ENCODE results near the gene ADAM12. TPM values are rescaled to one million over a fixed set of nuclear protein-coding genes. Genes with fewer than 3 reads are reported as not detected.

Gene ADAM12
- total RNA-seq, 1 donor from 2014 or later = not detected

- no peaks in the 10 kb centered on the region for H3K27me3 ChIP-seq
- no peaks in the 10 kb centered on the region for H3K4me1 ChIP-seq
- H3K9me3 ChIP-seq = no peaks in the 10 kb centered on the region
- H3K36me3 ChIP-seq = no peaks in the 10 kb centered on the region
- H3K27ac ChIP-seq = no peak overlapping the region
- TF ChIP-seq, protein P1, sequence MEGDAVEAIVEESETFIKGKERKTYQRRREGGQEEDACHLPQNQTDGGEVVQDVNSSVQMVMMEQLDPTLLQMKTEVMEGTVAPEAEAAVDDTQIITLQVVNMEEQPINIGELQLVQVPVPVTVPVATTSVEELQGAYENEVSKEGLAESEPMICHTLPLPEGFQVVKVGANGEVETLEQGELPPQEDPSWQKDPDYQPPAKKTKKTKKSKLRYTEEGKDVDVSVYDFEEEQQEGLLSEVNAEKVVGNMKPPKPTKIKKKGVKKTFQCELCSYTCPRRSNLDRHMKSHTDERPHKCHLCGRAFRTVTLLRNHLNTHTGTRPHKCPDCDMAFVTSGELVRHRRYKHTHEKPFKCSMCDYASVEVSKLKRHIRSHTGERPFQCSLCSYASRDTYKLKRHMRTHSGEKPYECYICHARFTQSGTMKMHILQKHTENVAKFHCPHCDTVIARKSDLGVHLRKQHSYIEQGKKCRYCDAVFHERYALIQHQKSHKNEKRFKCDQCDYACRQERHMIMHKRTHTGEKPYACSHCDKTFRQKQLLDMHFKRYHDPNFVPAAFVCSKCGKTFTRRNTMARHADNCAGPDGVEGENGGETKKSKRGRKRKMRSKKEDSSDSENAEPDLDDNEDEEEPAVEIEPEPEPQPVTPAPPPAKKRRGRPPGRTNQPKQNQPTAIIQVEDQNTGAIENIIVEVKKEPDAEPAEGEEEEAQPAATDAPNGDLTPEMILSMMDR (IDR thresholded peaks at IDR 0.05) = no peak
- DNase-seq (ENCODE audit: low spot score in 2 of 2) = no peak
- H3K4me3 ChIP-seq = no peak overlapping the region
- intact Hi-C loops (cut with DNase I) = no loop called here
Observed at GRCh38 chr10:126163506-126163905, 224.8 kb downstream of the ADAM12 start.

GRCh38 chr10:126161691-126162090, 226.6 kb downstream of the ADAM12 start:
- intact Hi-C loops (cut with DNase I) = no loop called here
- H3K27ac ChIP-seq = no peak overlapping the region
- no peaks in the 10 kb centered on the region for H3K27me3 ChIP-seq
- TF ChIP-seq, protein P1 (IDR thresholded peaks at IDR 0.05) = no peak
- H3K36me3 ChIP-seq = no peaks in the 10 kb centered on the region
- H3K4me3 ChIP-seq = no peak overlapping the region
- H3K9me3 ChIP-seq = no peaks in the 10 kb centered on the region
- DNase-seq (ENCODE audit: low spot score in 2 of 2) = no peak
- no peaks in the 10 kb centered on the region for H3K4me1 ChIP-seq

DNA sequence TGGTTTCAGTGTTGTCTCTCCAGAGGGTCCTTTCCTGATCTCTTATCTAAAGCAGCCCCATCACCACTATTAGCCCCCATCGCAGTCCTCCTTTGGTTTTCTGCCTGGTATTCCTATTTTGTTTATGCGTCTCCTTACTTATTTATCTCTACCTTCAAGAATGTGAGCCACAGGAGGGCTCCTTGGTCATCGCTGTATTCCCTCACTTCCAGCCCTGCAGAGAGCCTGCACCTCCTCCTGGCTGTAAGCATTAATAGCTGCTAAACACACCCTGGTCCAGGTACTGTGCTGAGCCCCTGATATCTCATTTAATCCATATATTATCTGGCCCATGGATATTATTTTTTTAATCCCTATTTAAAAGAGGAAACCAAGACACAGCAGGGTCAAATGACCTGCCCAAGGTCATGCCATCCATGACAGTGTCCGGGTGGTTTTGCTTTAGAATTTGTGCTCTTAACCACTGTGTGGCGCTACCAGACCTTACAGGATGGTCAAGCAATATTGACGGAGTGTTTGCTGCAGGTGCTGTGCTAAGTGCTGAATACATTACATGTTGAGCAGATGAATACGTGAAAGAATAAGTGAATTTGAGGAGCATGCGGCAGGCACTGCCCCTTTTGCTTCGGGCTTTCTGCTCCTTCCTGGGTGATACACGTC, 227.2 kb downstream of the ADAM12 start:
- H3K27me3 ChIP-seq = no peaks in the 10 kb centered on the region
- H3K9me3 ChIP-seq = no peaks in the 10 kb centered on the region
- H3K4me3 ChIP-seq = no peak overlapping the region
- intact Hi-C loops (cut with DNase I) = no loop called here
- DNase-seq (ENCODE audit: low spot score in 2 of 2) = no peak
- H3K4me1 ChIP-seq = no peaks in the 10 kb centered on the region
- H3K36me3 ChIP-seq = no peaks in the 10 kb centered on the region
- no peak overlapping the region for H3K27ac ChIP-seq
- TF ChIP-seq, protein P1 (IDR thresholded peaks at IDR 0.05) = no peak

DNA sequence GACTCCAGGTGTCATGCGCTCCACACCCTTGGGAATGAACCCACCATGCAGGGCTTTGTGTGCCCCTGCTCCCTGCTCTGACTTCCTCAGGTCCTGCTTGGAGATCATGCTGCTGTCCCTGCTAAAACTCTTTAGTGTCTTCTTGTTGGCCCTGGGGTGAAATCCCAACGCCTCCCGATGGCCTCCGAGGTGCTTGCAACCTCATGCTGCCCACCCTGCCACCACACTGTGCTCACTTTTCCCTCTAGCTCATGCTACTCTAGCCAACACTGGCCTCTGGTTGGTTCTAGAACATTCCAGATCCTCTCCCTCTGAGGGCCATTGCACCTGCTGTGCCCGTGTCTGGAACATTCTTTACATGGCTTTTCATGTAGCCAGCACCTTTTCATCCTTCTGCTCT, 227.7 kb downstream of the ADAM12 start:
- TF ChIP-seq, protein P1 (IDR thresholded peaks at IDR 0.05) = no peak
- intact Hi-C loops (cut with DNase I) = no loop called here

DNA sequence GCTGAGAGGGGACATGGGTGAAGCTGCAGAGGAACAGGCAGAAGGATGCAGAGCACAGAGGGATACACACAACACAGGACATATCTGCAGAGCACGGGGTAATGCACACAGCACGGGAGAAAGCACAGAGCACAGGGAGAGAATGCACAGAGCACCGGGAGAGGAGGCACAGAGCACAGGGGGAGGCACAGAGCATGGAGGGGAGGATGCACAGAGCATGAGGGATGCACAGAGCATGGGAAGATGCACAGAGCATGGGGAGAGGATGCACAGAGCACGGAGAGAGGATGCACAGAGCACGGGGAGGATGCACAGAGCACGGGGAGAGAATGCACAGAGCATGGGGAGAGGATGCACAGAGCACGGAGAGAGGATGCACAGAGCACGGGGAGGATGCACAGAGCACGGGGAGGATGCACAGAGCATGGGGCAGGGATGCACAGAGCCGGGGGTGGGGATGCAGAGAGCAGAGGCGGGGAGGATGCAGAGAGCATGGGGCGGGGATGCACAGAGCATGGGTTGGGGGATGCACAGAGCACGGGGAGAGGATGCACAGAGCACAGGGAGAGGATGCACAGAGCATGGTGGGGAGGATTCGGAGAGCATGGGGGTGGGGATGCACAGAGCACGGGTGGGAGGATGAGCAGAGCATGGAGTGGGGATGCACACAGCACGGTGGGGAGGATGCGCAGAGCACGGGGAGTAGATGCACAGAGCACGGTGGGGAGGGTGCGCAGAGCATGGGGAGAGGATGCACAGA, 230.0 kb downstream of the ADAM12 start:
- Histone ChIP-seq H3K36me3 (no peaks in the 10 kb centered on the region), H3K27me3 (no peaks in the 10 kb centered on the region), H3K27ac (no peak overlapping the region), H3K4me1 (no peaks in the 10 kb centered on the region), H3K4me3 (no peak overlapping the region), H3K9me3 (no peaks in the 10 kb centered on the region)
- TF ChIP-seq, protein P1 (IDR thresholded peaks at IDR 0.05) = no peak
- no peak for DNase-seq (ENCODE audit: low spot score in 2 of 2)
- intact Hi-C loops (cut with DNase I) = no loop called here

More for the DNA sequence above, 227.7 kb downstream of the ADAM12 start:
- H3K27me3 ChIP-seq = no peaks in the 10 kb centered on the region
- DNase-seq (ENCODE audit: low spot score in 2 of 2) = no peak
- H3K4me3 ChIP-seq = no peak overlapping the region
- no peaks in the 10 kb centered on the region for H3K9me3 ChIP-seq
- H3K27ac ChIP-seq = no peak overlapping the region
- H3K36me3 ChIP-seq = no peaks in the 10 kb centered on the region
- no peaks in the 10 kb centered on the region for H3K4me1 ChIP-seq

Data from ascending aorta (tissue), 2 donors.